ENCODE measurements around the gene NEK1.

Gene NEK1

DNA sequence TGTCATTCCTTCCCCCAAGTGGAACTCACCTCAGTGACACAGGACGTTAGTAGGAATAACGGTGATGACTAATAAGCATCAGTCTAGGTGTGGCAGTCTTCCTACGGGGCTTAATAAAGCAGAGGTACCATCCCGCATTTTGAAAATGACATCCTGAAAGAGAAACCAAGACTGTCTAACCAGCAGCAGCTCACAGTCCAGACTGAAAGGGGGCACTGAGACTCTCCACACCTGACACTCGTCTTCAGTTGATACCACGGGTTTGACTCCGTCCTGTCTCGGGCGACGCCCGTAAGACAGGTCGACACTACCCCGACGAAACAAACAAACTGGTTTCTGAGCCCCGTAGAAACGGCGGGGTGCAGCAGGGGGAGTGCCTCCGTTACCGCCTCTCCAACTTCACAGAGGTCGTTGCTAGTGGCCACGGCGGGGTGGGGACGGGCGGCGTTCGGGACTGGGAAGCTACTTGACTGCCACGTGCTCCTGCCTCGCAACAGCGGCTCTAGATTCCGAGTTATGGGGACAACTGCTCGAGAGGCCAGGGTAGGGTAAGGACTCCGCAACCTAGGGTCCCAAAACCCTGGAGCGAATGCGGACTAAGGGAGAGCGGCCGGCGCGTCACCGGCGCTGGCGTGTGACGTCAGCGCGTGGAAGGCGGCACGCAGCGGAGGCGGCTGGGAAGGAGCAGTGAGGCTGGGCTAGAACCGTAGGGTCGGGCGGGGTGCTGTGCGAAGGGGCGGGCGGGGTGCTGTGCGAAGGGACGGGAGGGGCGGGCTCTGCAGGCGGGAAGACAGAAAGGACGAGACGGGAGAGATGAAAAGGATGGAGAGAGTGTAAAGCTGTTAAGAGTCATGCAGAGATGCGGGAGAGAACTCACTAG, at the start of gene NEK1:
NEK1 (minus strand) TSS at position 593 of the 880 bp plus-strand sequence. CDS start 9,953 bp downstream, outside the sequence.
- DNase-seq (ENCODE audit: low spot score) = peak; percentile 81

DNA sequence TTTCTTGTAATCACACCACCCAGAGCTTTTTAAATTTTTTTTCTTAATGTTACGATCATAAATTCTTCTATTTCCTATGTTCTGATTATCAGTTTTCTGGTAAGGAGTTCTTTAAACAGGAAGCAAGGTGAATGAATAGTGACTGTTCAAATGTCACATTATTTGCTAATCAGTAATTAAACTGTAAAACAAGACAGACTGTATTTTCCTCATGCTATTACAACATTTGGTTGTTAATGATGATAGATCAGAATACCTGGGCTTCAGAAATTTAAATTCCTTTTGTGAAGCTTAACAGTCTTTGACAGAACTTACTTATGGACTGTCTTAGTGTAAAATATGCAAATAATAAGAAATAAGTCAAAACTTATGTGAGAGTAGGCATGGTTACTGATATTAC, 49.4 kb upstream of the NEK1 start:
- DNase-seq (ENCODE audit: low spot score) = no peak

DNA sequence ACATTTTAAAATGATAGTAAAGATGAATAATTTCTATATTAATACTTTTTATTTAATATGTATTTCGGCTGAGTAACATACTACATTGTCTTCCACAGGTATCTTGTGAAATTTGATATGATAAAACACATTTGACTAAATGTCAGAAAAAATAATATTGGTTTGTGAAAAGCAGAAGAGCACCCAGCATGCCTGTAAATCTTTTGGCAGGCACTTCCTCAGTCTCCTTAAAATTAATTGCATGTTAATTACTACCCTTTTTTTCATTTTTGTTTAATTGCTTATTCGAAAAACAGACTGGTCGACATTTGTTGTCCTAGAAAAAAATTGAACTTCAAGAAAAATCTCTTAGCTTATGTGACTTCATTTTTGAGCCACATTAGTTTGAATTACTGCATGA, 48.5 kb upstream of the NEK1 start:
- DNase-seq (ENCODE audit: low spot score) = no peak

DNA sequence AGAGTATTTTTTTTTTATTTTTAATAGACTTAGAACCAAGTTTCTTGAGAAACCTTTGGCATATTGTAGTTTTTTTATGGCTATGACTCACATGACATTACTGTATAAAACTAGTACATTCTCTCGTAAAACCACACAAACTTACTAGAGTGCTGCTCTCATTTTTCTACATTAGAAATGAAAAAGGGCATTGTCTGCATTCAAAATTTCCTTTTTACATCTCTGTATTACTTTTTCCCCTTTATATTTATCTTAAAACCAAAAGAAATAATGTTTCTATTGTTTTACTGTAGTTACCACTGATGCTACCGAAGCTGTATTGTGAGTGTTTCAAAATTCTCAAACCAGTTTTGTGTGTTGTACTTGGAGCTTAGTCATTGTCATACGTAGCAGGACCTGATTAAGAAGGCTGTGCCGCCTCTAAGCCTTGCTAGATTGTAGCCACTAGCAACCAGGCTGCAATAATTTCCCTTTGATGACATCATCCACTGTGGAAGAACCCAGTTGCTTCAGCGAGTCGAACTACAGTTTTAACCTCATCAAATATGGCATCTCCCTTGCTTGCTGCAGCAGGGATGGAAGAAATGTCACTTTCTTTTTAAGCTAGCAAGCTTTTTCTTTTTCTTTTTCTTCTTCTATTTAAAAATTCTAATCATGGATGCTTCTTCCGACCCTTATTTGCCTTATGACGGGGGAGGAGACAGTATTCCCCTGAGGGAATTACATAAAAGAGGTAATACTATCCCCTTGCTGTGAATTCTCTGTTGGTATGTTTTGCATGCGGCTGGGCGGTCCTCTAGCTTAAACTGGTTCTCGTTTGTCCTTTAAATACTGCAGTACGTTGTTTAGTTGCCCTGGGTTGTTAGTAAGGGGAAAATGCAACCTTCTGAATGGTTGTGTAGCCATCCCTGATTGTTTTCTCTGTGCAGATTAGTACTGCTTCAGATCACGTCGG, 47.6 kb upstream of the NEK1 start:
- peak; percentile 97 for DNase-seq (ENCODE audit: low spot score)

DNA sequence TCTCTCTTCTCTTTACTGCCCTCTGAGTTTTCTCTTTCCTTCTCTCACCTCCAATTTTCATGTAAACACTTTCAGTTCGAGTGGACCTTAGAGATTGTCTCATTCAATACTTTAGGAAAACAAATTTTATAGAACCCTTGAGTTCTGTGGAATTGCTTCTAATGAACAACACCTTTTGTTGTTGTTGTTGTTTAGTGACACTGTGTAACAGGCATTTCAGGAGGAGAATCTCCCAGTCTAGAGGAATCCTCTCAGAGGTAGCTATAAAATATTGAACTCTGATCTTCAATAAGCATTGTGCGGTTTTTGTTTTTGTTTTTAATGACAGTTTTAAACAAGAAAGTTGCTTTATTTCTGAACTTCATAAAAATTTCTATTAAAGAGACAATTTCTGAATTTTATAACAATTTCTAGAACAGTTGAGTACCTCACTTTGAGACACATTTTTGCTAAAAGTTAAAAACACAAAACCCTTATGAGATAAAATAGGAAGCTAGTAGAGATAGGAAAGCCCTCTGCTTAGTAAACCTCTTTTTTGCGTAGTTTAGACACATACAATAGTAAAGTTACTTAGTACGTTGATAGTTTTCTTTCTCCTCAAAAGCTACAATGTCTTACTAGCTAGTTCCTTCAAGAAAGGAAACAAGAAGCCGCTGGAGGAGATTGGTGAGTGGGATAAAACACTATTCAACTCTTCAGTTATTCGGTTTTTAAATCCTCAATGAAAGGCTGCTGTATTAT, 46.8 kb upstream of the NEK1 start:
- DNase-seq (ENCODE audit: low spot score) = no peak

DNA sequence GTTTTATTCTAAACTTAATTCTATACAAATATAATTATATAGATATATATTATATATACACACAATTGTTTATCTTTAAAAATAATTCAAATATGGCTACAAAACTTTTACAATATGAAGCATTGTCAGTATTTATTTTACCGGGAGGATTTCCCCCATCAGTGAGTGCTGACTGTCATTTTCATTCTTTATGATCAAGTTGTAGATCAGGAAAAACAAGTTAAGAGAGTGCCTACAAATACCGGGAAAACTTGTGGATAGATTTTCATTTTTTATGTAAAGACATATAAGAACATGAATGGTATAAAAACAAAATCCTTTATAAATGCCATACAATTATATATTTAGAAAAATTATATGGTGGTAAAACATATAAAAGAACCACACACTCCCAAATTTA, 45.8 kb upstream of the NEK1 start:
- no peak for DNase-seq (ENCODE audit: low spot score)

DNA sequence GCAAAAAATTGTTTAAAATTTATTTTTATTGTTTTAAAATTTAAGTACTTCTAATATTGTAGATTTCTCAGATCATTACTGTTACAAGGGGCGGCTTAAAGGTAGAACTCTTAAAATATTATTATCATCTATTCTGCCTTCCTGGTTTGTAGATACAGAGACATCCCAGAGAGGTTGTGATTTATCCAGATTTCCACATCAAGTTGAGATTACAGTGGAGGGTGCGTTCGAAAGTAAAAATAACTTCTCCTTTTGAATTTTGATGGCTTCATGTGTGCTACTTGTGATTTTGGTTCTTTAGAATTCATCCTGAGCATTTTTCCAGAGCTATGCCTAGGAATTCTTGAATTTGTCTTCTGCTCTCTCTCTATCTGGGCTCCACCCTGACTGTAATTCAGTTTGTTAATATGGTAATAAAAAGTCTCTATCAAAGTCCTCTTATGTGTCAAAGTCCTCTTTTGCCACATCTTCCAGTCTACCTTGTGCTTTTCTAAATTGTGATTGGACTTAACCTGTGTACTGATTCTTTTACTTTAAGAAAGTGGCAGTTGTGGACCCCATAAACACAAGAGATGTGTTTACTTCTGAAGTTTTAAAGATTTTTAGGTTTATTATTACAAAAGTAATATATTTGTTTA, 45.2 kb upstream of the NEK1 start:
- DNase-seq (ENCODE audit: low spot score) = no peak

DNA sequence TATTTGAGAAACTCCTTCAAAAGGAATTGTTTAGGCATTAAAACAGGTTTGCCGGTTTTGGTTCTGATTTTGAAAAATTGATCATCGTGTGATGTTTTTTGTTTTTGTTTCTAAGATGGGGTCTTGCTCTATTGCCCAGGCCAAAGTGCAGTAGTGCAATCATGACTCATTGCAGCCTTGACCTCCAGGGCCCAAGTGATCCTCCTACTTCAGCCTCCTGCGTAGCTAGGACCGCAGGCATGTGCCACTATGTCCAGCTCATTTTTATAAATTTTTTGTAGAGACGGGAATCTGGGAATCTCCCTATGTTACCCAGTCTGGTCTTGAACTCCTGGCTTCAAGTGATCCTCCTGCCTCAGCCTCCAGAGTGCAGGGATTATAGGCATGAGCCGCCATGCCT, 43.0 kb upstream of the NEK1 start:
- DNase-seq (ENCODE audit: low spot score) = no peak

DNA sequence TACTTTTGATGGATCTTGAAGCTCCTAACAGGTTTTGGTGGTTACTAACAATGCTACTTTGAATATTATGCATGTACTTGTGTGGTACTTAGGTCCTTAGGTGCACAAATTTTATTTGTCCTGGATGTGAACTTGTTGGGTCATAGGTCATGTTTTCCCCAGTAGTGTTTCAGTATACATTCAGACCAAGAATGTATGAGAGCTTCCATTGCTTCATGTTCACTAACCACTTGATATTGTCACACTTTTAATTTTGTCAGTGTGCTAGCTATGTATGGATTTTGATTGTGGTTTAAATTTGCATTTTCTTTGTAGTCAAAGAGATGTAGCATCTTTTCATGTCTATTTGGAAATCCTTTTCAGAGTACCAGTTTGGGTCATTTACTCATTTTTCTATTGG, 40.2 kb upstream of the NEK1 start:
- no peak for DNase-seq (ENCODE audit: low spot score)

- DNase-seq (ENCODE audit: low spot score) = no peak
Measured at GRCh38 chr4:169650227-169650936, 38.0 kb upstream of the NEK1 start.

- DNase-seq (ENCODE audit: low spot score) = peak; percentile 52
Measured at GRCh38 chr4:169649545-169650226, 37.3 kb upstream of the NEK1 start.

DNA sequence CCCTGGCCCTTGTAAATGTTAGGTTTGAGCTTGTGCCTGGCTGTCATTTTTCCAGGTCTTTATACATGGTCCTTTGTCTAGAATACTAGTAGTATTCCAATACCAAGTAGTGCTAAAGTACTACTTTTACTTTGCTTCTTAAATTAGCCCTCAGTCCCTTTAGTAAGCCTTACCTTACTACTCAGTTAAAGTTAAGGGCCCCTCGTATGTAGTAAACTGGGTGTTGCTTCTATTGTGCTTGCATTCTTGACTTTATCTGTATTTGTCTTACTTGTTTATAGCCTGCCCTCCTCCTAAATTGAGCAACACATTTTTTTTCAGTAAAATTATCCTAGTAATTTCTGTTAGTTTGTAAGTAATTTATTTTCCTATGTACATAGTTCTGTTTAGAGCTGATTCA, 33.2 kb upstream of the NEK1 start:
- DNase-seq (ENCODE audit: low spot score) = no peak

DNA sequence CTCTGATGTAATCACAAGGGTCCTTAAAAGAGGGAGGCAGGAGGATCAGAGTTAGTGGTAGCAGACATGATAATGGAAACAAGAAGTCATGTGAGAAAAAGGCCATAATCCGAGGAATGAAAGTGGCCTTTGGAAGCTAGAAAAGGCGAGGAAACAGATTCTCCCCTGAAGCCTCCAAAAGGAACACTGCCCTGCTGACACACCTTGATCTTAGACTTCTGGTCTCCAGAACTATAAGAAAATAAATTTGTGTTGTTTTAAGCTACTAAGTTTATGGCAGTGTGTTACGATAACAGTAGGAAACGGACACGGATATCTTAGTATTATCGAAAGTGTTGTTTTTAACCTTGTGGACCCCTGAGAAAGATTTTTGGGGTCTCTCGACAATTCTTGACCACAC, 32.4 kb upstream of the NEK1 start:
- no peak for DNase-seq (ENCODE audit: low spot score)

- DNase-seq (ENCODE audit: low spot score) = peak; percentile 77
Measured at GRCh38 chr4:169640261-169640870, 28.0 kb upstream of the NEK1 start.

DNA sequence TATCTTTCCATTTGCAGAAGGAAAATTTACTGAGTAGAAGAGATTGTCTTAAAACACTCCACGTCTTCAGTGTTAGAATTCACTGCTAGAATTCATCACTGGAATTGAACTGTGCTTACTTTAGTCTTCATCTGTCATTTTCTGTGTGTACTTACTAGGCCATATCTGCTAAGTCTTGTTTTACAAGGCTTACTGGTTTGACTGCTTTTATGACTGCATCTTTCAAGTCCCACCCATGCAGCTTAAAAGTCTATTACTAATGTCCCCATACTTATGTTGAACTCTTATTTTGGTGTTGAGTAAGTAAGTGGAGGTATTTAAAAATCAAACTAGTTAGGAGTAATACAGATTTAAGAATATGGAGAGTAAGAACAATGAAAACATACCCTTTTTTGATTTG, 22.6 kb upstream of the NEK1 start:
- DNase-seq (ENCODE audit: low spot score) = no peak

DNA sequence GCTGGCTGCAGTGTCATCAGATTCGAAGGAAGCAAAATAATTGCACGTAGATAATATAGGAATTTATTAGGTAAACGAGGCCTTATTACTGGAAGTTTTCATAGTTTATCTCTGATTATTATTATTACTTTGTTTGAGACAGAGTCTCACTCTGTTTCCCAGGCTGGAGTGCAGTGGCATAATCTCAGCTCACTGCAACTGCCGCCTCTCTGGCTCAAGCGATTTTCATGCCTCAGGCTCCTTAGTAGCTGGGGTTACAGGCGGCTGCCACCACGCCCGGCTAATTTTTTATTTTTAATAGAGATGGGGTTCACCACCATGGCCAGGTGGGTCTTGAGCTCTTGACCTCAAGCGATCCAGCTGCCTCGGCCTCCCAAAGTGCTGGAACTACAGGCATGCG, 20.5 kb upstream of the NEK1 start:
- no peak for DNase-seq (ENCODE audit: low spot score)

GRCh38 chr4:169630069-169630468, 17.7 kb upstream of the NEK1 start:
- DNase-seq (ENCODE audit: low spot score) = no peak

DNA sequence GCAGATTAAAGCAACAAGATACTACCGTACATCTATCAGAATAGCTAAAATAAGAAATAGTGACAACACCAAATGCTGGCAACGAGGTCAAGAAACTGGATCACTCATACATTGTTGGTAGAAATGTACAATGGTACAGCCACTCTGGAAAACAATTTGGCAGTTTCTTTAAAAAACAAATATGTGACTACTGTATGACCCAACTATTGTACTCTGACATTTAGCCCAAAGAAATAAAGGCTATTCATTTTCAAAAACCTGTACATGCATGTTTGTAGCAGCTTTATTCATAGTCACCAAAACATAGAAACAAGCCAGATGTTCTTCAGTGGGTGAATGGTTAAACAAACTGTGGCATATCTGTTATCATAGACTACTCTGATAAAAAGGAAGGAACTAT, 16.2 kb upstream of the NEK1 start:
- no peak for DNase-seq (ENCODE audit: low spot score)

GRCh38 chr4:169627307-169627706, 14.9 kb upstream of the NEK1 start:
- DNase-seq (ENCODE audit: low spot score) = no peak

Data from COLO829 (cell line).